Urinary bladder (tissue), 4 donors: ENCODE measurements around the gene C1QBP. TPM values are rescaled to one million over a fixed set of nuclear protein-coding genes. Genes with fewer than 3 reads are reported as not detected.
A peak's percentile ranks its signal among the peaks of the same experiment; 100 is the strongest.
"Not testable (repeated sequence)": the region's sequence is repeated elsewhere in the genome, so short reads cannot be mapped to it uniquely, and the experiment has no call there.

Experiments used
- DNase-seq: peaks from one replicate; pipeline ENCODE4 v3.0.0-alpha.2; 2015; ENCODE audit errors: extremely low spot score
- H3K27ac ChIP-seq: one replicate; pipeline ENCODE4 v1.5.1; 2013; ENCODE audit warnings: low read depth, mild to moderate bottlenecking, moderate library complexity
- H3K36me3 ChIP-seq: one replicate; pipeline ENCODE4 v1.6.1; 2013; ENCODE audit warnings: mild to moderate bottlenecking, moderate library complexity; ENCODE audit not compliant: insufficient read depth
- H3K4me1 ChIP-seq: one replicate; pipeline ENCODE4 v1.6.1; 2013; ENCODE audit warnings: mild to moderate bottlenecking, moderate library complexity; ENCODE audit not compliant: insufficient read depth
- H3K4me3 ChIP-seq: one replicate; pipeline ENCODE4 v1.5.1; 2013; ENCODE audit warnings: low read depth, low read length
- WGBS: extraction: QIAGEN DNeasy Blood & Tissue Kit; methylation state at CpG from one replicate; pipeline ENCODE4 v1.1.7; 2013; 5-methylcytosine and 5-hydroxymethylcytosine counted together
- polyA plus RNA-seq: library from polyadenylated mRNA; stranded (reverse); fragments of 200-250 nt; gene quantifications from one replicate; pipeline ENCODE4 v1.2.3, GENCODE V29; 2013
- total RNA-seq: library from RNA; depleted of rRNA; stranded (reverse); fragments of >200 nt; gene quantifications from one replicate; pipeline ENCODE4 v1.2.3, GENCODE V29; 2014
- donor health status: healthy with polysubstance abuse.
- donor health status: healthy.

The C1QBP gene
- total and polyA plus RNA-seq, 2 donors, result 94.9 to 108 TPM

- 87% methylated on average over 10 of the region's 10 CpGs for WGBS
- Histone ChIP-seq H3K4me1 (peaks cover 3% of the 10 kb centered on the region), H3K36me3 (peaks cover 2% of the 10 kb centered on the region), H3K27ac (no peak overlapping the region), H3K4me3 (no peak overlapping the region)
- no peak for DNase-seq
Measured at GRCh38 chr17:5464717-5465507, 26.0 kb upstream of the C1QBP start.

GRCh38 chr17:5446786-5447185 is 7.8 kb upstream of the C1QBP start:
- Histone ChIP-seq H3K4me1 (no peaks in the 10 kb centered on the region), H3K36me3 (no peaks in the 10 kb centered on the region), H3K27ac (no peak overlapping the region), H3K4me3 (no peak overlapping the region)
- WGBS, result 91% methylated on average over 8 of the region's 8 CpGs
- DNase-seq, result no peak

DNA sequence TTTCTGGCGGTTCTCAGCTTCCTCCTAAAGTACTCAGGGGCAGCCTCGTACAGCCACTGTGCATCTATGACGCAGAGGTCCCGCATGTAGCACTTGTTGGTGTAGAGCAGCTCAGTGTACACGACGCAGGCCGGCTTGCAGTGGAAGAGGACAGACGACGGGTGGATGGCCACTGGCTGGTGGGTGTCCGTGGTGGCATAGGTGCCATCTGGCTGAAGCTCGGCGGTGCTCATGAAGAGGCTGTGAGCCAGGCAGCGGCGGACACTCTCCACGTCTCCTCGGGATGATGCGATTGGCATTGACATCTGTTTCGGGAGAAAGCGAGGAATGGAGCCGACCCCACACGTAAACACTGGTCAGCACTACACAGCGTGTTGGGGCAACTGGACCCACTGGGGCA is 5.3 kb upstream of the C1QBP start:
- DNase-seq, result no peak
- no peak overlapping the region for H3K4me3 ChIP-seq
- H3K4me1 ChIP-seq, result no peaks in the 10 kb centered on the region
- WGBS, result 95% methylated on average over 22 of the region's 22 CpGs
- no peaks in the 10 kb centered on the region for H3K36me3 ChIP-seq
- no peak overlapping the region for H3K27ac ChIP-seq

- Histone ChIP-seq H3K4me1 (no peaks in the 10 kb centered on the region), H3K27ac (no peak overlapping the region), H3K4me3 (no peak overlapping the region), H3K36me3 (no peaks in the 10 kb centered on the region)
- no peak for DNase-seq
- whole genome bisulfite sequencing, result 97% methylated on average over 6 of the region's 6 CpGs
Measured at GRCh38 chr17:5443728-5444127, 4.8 kb upstream of the C1QBP start.

GRCh38 chr17:5439446-5439764 is 450 bp upstream of the C1QBP start:
- no peak for DNase-seq
- WGBS, result 24% methylated on average over 1 of the region's 1 CpG
- Histone ChIP-seq H3K4me1 (no peaks in the 10 kb centered on the region), H3K27ac (no peak overlapping the region), H3K4me3 (no peak overlapping the region), H3K36me3 (no peaks in the 10 kb centered on the region)

- 64% methylated on average over 5 of the region's 5 CpGs for WGBS
- H3K4me1 ChIP-seq, result no peaks in the 10 kb centered on the region
- H3K4me3 ChIP-seq, result peak overlapping the region; percentile 99
- no peak for DNase-seq
- no peak overlapping the region for H3K27ac ChIP-seq
- no peaks in the 10 kb centered on the region for H3K36me3 ChIP-seq
Measured at GRCh38 chr17:5437721-5438317, 1.1 kb downstream of the C1QBP start.

DNA sequence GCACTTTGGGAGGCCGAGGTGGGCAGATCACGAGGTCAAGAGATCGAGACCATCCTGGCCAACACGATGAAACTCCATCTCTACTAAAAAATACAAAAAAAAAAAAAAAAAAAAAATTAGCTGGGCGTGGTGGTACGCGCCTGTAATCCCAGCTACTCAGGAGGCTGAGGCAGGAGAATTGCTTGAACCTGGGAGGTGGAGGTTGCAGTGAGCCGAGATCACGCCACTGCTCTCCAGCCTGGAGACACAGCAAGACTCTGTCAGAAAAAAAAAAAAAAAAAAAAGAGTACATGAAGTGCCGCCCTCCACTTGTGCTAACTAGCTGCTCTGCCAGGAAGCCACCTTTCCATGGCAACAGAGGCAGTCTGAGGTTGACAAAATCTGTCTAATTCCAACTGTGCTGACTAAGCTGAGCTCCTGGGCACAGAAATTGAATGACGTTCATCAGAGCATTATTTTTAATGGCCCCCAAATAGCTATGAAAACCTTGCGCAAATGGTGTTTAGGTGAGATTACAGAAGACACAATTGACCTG is 3.1 kb downstream of the C1QBP start:
- not testable (repeated sequence) for DNase-seq, H3K36me3 ChIP-seq, H3K4me3 ChIP-seq, H3K27ac ChIP-seq, H3K4me1 ChIP-seq
- 88% methylated on average over 9 of the region's 12 CpGs for WGBS

- 83% methylated on average over 2 of the region's 2 CpGs for WGBS
- DNase-seq, result no peak
- H3K36me3 ChIP-seq, result no peaks in the 10 kb centered on the region
- no peak overlapping the region for H3K27ac ChIP-seq
- H3K4me1 ChIP-seq, result no peaks in the 10 kb centered on the region
- H3K4me3 ChIP-seq, result no peak overlapping the region
Measured at GRCh38 chr17:5434984-5435383, 4.0 kb downstream of the C1QBP start.

- whole genome bisulfite sequencing, result 77% methylated on average over 3 of the region's 3 CpGs
- Histone ChIP-seq H3K27ac (no peak overlapping the region), H3K36me3 (peaks cover 2% of the 10 kb centered on the region), H3K4me3 (no peak overlapping the region), H3K4me1 (no peaks in the 10 kb centered on the region)
- DNase-seq, result no peak
Measured at GRCh38 chr17:5431949-5432556, 6.9 kb downstream of the C1QBP start.

DNA sequence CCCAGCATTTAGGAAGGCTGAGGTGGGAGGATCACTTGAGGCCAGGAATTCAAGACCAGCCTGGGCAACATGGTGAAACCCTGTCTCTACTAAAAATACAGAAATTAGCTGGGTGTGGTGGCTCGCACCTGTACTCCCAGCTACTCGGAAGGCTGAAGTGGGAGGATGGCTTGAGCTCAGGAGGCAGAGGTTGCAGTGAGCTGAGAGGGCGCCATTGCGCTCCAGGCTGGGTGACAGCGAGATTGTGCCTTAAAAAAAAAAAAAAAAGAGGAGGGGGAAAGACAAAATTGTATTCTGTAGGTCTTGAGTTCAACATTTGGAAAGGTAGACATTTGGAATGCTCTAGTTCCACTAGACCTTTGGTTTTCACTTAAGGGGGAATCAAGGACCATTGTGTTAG is 7.7 kb downstream of the C1QBP start:
- H3K4me3 ChIP-seq, H3K27ac ChIP-seq, H3K36me3 ChIP-seq, H3K4me1 ChIP-seq, DNase-seq: not testable (repeated sequence)
- 88% methylated on average over 5 of the region's 5 CpGs for WGBS

DNA sequence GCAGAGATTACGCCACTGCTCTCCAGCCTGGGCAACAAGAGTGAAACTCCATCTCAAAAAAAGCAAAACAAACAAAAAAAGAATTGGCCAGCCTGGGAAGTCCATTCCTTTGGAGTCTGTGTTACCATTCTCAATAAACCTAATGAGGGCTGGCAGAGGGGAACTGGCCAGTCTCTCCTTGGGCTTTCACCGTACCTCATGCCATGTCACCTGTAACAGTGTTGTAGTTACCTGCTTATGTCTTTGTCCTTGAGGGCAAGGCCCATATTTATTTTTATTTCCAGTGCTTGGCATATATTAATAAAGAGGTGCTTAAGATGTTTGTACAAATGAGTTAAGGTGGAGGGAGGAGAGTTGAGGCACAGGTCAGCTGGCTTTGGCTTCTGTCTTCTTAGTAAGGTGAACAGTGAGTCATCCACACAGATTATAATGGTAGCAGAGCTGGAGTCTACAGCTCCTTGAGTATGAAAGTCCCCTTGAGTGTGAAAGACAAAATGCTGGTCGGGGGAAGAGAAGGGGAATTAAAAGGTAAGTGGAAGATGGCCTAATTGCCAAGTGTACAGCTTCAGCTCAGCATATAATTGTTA is 8.4 kb downstream of the C1QBP start:
- Histone ChIP-seq H3K36me3 (peaks cover 9% of the 10 kb centered on the region), H3K4me3 (no peak overlapping the region), H3K4me1 (no peaks in the 10 kb centered on the region), H3K27ac (no peak overlapping the region)
- 95% methylated on average over 3 of the region's 3 CpGs for WGBS
- DNase-seq, result no peak

DNA sequence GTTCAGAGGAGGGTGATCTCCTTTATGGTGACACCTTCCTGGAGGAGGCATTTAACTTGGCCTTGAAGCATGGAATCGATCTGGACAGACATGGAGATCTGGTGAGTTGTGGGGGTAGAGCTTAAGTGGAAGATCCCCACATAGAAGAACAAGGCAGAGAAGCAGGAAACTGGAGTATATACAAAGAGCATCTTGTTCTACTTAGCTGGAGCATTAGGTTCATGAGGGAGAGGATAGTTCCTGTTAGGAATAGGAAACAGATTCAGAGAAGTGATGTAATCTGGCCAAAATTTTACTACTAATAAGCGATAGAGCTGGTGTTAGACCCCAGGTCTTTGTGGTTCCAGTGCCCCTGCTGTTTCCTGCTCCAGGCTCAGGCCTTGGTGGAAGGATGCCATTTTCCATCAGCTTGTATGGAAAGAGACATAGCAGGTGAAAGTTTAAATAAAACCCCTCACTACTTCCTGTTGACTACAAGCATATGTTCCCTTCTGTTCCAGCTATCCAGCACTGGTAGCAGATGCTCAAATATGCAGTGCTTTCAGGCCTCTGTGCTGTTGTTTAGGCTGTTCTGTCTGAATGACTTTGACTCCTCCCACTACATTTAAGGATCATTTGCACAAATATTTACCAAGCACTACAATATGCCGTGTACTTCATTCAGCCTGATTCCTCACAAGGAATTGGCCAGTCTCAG is 9.6 kb downstream of the C1QBP start:
- H3K4me3 ChIP-seq, result no peak overlapping the region
- H3K4me1 ChIP-seq, result no peaks in the 10 kb centered on the region
- peaks cover 9% of the 10 kb centered on the region for H3K36me3 ChIP-seq
- no peak overlapping the region for H3K27ac ChIP-seq
- 82% methylated on average over 3 of the region's 3 CpGs for WGBS
- DNase-seq, result no peak

DNA sequence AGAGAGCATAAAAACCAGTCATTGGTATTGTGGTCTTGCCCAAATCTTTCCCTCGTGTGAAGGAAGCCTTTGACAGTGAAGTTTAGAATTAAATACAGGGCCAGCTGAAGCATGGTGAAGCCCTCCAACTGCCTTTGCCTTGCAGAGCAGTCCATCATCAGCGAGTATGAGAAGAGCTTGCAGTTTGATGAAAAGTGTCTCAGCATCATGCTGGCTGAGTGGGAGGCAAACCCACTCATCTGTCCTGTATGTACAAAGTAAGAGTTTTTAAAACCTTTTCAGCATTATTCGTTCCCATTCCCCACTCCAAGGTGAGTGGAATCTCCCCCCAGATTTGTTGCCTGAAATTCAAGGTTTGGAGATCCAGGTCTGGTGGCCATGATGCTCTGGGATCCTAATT is 13.1 kb downstream of the C1QBP start:
- H3K4me3 ChIP-seq, result no peak overlapping the region
- H3K36me3 ChIP-seq, result peaks cover 12% of the 10 kb centered on the region
- no peak for DNase-seq
- no peak overlapping the region for H3K27ac ChIP-seq
- no peaks in the 10 kb centered on the region for H3K4me1 ChIP-seq
- 93% methylated on average over 3 of the region's 3 CpGs for WGBS
